IMR-90 (cell line): ENCODE measurements around the gene NLGN2. TPM values are rescaled to one million over a fixed set of nuclear protein-coding genes. Genes with fewer than 3 reads are reported as not detected.

ENCODE experiments used
- ATAC-seq: fragments of 200-7000 bp; cut with Tn5 transposase; 2 replicates; pipeline ENCODE4 v1.9.1; 2020; ENCODE audit warnings: low read depth, mild to moderate bottlenecking, moderate library complexity
- BruUV-seq: library from RNA; stranded (reverse); fragments of 400-500 nt; replicated peaks from 2 replicates; lab custom pipeline; 2021; lab: Mats Ljungman, UMichigan
- CTCF ChIA-PET: fragments of 300-600 bp; formaldehyde crosslinking; extraction: SDS; loops from one replicate; lab custom pipeline; 2021; ENCODE audit warnings: antibody characterized with exemption; lab: Yijun Ruan, JAX
- POLR2A ChIA-PET: fragments of 300-600 bp; sonication (Branson Sonifier 250); formaldehyde crosslinking; loops from one replicate; lab custom pipeline; 2022; ENCODE audit warnings: antibody characterized with exemption; ENCODE audit not compliant: unreplicated experiment; lab: Charles Lee
- DNase-seq: peaks from one replicate; pipeline ENCODE4 v3.0.0; 2013
- H2AFZ ChIP-seq: replicated peaks from 2 replicates; pipeline ENCODE3; 2013; ENCODE audit warnings: low read length, mild to moderate bottlenecking; ENCODE audit not compliant: poor library complexity
- H2AK5ac ChIP-seq: 2 replicates; pipeline ENCODE4 v1.6.1; 2013; ENCODE audit warnings: low read depth, low read length, inconsistent platforms
- H2AK9ac ChIP-seq: replicated peaks from 2 replicates; pipeline ENCODE3; 2013; ENCODE audit warnings: mild to moderate bottlenecking, low read depth, low read length, moderate library complexity; ENCODE audit not compliant: poor library complexity
- H2BK120ac ChIP-seq: 2 replicates; pipeline ENCODE4 v1.6.1; 2013; ENCODE audit warnings: low read depth, low read length, inconsistent platforms
- H2BK15ac ChIP-seq: 3 replicates; pipeline ENCODE4 v1.6.1; 2013; ENCODE audit warnings: low read depth, low read length, inconsistent platforms
- H2BK20ac ChIP-seq: 2 replicates; pipeline ENCODE4 v1.6.1; 2013; ENCODE audit warnings: low read depth, mild to moderate bottlenecking, inconsistent platforms, low read length, moderate library complexity
- H2BK5ac ChIP-seq: 2 replicates; pipeline ENCODE4 v1.6.1; 2013; ENCODE audit warnings: mild to moderate bottlenecking, low read depth, low read length, inconsistent platforms; ENCODE audit not compliant: poor library complexity, severe bottlenecking
- H3K14ac ChIP-seq: replicated peaks from 2 replicates; pipeline ENCODE4 v1.6.1; 2013; ENCODE audit warnings: low read depth, low read length, inconsistent platforms
- H3K18ac ChIP-seq: 2 replicates; pipeline ENCODE4 v1.6.1; 2013; ENCODE audit warnings: low read depth, low read length, control low read depth
- H3K23ac ChIP-seq: 2 replicates; pipeline ENCODE4 v1.6.1; 2013; ENCODE audit warnings: low read depth, low read length, inconsistent platforms
- H3K27ac ChIP-seq: 2 replicates; pipeline ENCODE4 v1.5.1; 2013; ENCODE audit warnings: mild to moderate bottlenecking, control low read depth, low read length; ENCODE audit not compliant: insufficient read depth
- H3K27me3 ChIP-seq: 2 replicates; pipeline ENCODE4 v1.6.1; 2013; ENCODE audit warnings: low read length; ENCODE audit not compliant: control insufficient read depth, insufficient read depth
- H3K36me3 ChIP-seq: 2 replicates; pipeline ENCODE4 v1.6.1; 2013; ENCODE audit warnings: low read length, mixed read lengths; ENCODE audit not compliant: control insufficient read depth, insufficient read depth
- H3K4ac ChIP-seq: 2 replicates; pipeline ENCODE4 v1.6.1; 2013; ENCODE audit warnings: low read depth, low read length, inconsistent platforms
- H3K4me1 ChIP-seq: 2 replicates; pipeline ENCODE4 v1.6.1; 2013; ENCODE audit warnings: low read length, mixed read lengths; ENCODE audit not compliant: control insufficient read depth, insufficient read depth
- H3K4me2 ChIP-seq: 2 replicates; pipeline ENCODE4 v1.6.1; 2013; ENCODE audit warnings: low read depth, mild to moderate bottlenecking, control low read depth, low read length, moderate library complexity
- H3K4me3 ChIP-seq: 2 replicates; pipeline ENCODE4 v1.5.1; 2013; ENCODE audit warnings: low read depth, mild to moderate bottlenecking, control low read depth, low read length, moderate library complexity; ENCODE audit not compliant: insufficient read depth
- H3K56ac ChIP-seq: 2 replicates; pipeline ENCODE4 v1.6.1; 2013; ENCODE audit warnings: low read length, inconsistent platforms; ENCODE audit not compliant: insufficient read depth; ENCODE audit errors: extremely low read depth
- H3K79me1 ChIP-seq, 2 experiments: 2 replicates each; pipeline ENCODE4 v1.6.1; 2013; ENCODE audit warnings: low read length in 2 of 2, inconsistent platforms in 1 of 2, low read depth in 1 of 2
- H3K9ac ChIP-seq: 2 replicates; pipeline ENCODE4 v1.6.1; 2013; ENCODE audit warnings: low read depth, low read length, control low read depth
- H3K9me1 ChIP-seq: 2 replicates; pipeline ENCODE4 v1.6.1; 2013; ENCODE audit warnings: low read length, inconsistent platforms; ENCODE audit not compliant: insufficient read depth
- H3K9me3 ChIP-seq: 2 replicates; pipeline ENCODE4 v1.6.1; 2013; ENCODE audit warnings: low read length; ENCODE audit not compliant: control insufficient read depth, insufficient read depth
- H4K20me1 ChIP-seq: 2 replicates; pipeline ENCODE4 v1.6.1; 2013; ENCODE audit warnings: low read length, inconsistent platforms; ENCODE audit not compliant: insufficient read depth
- H4K5ac ChIP-seq: 2 replicates; pipeline ENCODE4 v1.6.1; 2013; ENCODE audit warnings: mild to moderate bottlenecking, low read depth, low read length, control low read depth
- H4K8ac ChIP-seq, 2 experiments: 2 replicates each; pipeline ENCODE4 v1.6.1; 2013; ENCODE audit warnings: low read depth in 2 of 2, low read length in 2 of 2, control low read depth in 1 of 2, inconsistent platforms in 1 of 2
- H4K91ac ChIP-seq: 2 replicates; pipeline ENCODE4 v1.6.1; 2013; ENCODE audit warnings: low read depth, low read length, inconsistent platforms; ENCODE audit not compliant: insufficient read depth
- NFE2L2 ChIP-seq: fragments of 150-350 bp; IDR thresholded peaks from 2 replicates; pipeline ENCODE4 v1.6.1; 2016; ENCODE audit warnings: low read depth, mild to moderate bottlenecking, low read length
- RAD21 ChIP-seq: IDR thresholded peaks from 2 replicates; pipeline ENCODE4 v1.6.1; 2012; ENCODE audit warnings: low read length, improper control_type of control experiment
- RFX5 ChIP-seq: IDR thresholded peaks from 2 replicates; pipeline ENCODE4 v1.8.0; 2012; ENCODE audit warnings: low read depth, mild to moderate bottlenecking, low read length, moderate library complexity
- WGBS, 2 experiments: methylation state at CpG; one replicate each; pipeline versions ENCODE4 v1.1.5 to v1.1.7; 2013; ENCODE audit warnings: missing lambda C conversion rate in 2 of 2; ENCODE audit not compliant: insufficient read length in 1 of 2; ENCODE audit errors: extremely low coverage in 2 of 2; 5-methylcytosine and 5-hydroxymethylcytosine counted together
- dilution Hi-C: fragments of 300-500 bp; cut with HindIII; formaldehyde crosslinking; loops from one replicate; pipeline ENCODE4 v1.14.3; 2018; ENCODE audit warnings: low sequenced_read_pairs; ENCODE audit not compliant: unreplicated experiment
- in situ Hi-C: fragments of 300-500 bp; cut with MboI; formaldehyde crosslinking; loops from 3 replicates; pipeline ENCODE4 v1.14.3; 2019; ENCODE audit warnings: low sequenced_read_pairs, inconsistent platforms, mixed read lengths
- intact Hi-C: fragments of 100-400 bp; cut with micrococcal nuclease; formaldehyde crosslinking; loops from 2 replicates; pipeline ENCODE4 v1.10.0; 2022
- polyA plus RNA-seq, 3 experiments: library from polyadenylated mRNA; depleted of rRNA; stranded (reverse); fragments of >200 nt; gene quantifications; 2 replicates each; pipeline ENCODE4 v1.2.3, GENCODE V29; 2012; ENCODE audit warnings: low replicate concordance in 1 of 3
- total RNA-seq: library from RNA; depleted of rRNA; stranded (reverse); fragments of >200 nt; gene quantifications from 2 replicates; pipeline ENCODE4 v1.2.3, GENCODE V29; 2012

The NLGN2 gene
- total and polyA plus RNA-seq, 2 of the 4 experiments (the other 2 are of a cell fraction): 1.8 to 38.1 TPM

- Histone ChIP-seq H3K56ac (no peak overlapping the region), H3K9me1 (peaks cover 24% of the 10 kb centered on the region), H2AK5ac (no peak overlapping the region), H4K8ac (no peak overlapping the region), H4K91ac (no peak overlapping the region), H2BK20ac (no peak overlapping the region), H3K4ac (no peak overlapping the region), H3K18ac (no peak overlapping the region), H2AK9ac (no peak overlapping the region), H3K79me1 (peaks cover 14 to 75% of the 10 kb centered on the region in 2 experiments; a peak in 3 of 4 replicates), H3K14ac (no peak overlapping the region), H4K5ac (no peak overlapping the region), H2BK15ac (no peak overlapping the region), H3K27me3 (no peaks in the 10 kb centered on the region), H3K4me2 (no peak overlapping the region), H2BK5ac (no peak overlapping the region), H4K20me1 (peaks cover 57% of the 10 kb centered on the region), H3K4me1 (peaks cover 12% of the 10 kb centered on the region; the same call in 1 of the 2 replicates), H3K23ac (no peak overlapping the region), H2AFZ (no peak overlapping the region), H3K36me3 (peaks cover 48% of the 10 kb centered on the region), H3K9me3 (no peaks in the 10 kb centered on the region), H2BK120ac (no peak overlapping the region), H3K27ac (no peak overlapping the region), H3K4me3 (no peak overlapping the region), H3K9ac (no peak overlapping the region)
- TF ChIP-seq RAD21: no peak
- TF ChIP-seq RFX5: no peak
- no peak for TF ChIP-seq NFE2L2
- WGBS, 2 experiments: 96% methylated on average over 17 of the region's 33 CpGs; no CpG with 5 or more reads in 1 of the 2 experiments
- no TSS peak for BruUV-seq
- DNase-seq (no peak), ATAC-seq (no peak)
- CTCF ChIA-PET: no interaction called here
- intact Hi-C loops (no loop called here), in situ Hi-C loops (no loop called here), dilution Hi-C loops (no loop called here)
- POLR2A ChIA-PET: no interaction called here
Measured at GRCh38 chr17:7465597-7466275, 58.1 kb downstream of the NLGN2 start.
